HPDE6-E6E7 (cell line): ENCODE data around the gene ZNF330.
"Not testable (repeated sequence)": the region's sequence is repeated elsewhere in the genome, so short reads cannot be mapped to it uniquely, and the experiment has no call there.

Experiments
- DNase-seq: peaks from one replicate; pipeline ENCODE4 v3.0.0; 2011; ENCODE audit warnings: missing footprints; ENCODE audit errors: extremely low spot score

Gene ZNF330

DNA sequence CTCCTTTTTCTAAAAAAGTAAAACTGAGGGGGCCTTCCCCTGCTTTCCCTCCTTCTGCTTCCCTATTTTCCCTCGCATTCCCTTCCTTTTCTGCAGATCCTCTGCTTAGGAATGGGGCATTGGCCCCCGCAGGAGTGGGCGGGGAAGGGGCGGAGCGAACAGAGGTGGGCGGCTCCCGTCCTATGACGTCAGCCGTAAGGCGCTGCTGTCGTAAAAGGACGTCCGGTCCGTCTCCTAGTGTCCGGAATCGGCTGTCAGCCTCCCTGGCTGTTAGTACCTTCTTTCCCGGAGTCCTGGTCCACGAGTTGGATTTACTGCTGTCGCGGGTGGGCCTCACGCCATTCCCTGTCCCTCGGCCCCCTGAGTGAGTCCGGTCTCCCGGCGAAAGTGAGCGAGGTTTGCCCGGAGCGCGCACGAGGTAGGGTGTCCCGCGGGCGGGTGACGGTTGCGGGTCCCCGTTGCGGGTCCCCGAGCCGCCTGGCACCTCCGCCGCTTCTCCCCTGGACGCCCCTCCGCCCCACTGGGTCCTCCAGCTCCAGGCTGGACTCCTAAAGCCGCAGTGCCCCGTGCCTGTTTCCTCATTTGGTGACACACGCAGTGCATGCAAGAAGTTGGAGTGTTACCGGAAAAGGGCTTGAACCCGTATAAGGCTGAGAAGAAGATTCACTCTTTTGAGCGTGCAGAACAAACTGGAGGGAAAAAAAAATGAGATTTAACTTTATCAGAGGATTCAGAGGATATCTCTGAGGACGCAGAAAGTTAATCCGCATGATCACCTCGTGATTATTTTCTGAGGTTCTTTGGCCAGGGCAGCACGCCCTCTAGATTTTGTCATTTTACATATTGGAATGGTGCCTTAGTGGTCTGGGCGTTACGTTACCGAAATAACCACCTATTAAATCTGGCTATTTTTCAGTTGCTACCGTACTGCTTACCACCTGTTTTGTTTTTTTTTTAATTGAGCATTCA lies at the start of gene ZNF330:
ZNF330 (plus strand) TSS at position 205 of the 969 bp plus-strand sequence. CDS start 1,477 bp downstream, outside the sequence.
- peak; percentile 70 for DNase-seq

DNA sequence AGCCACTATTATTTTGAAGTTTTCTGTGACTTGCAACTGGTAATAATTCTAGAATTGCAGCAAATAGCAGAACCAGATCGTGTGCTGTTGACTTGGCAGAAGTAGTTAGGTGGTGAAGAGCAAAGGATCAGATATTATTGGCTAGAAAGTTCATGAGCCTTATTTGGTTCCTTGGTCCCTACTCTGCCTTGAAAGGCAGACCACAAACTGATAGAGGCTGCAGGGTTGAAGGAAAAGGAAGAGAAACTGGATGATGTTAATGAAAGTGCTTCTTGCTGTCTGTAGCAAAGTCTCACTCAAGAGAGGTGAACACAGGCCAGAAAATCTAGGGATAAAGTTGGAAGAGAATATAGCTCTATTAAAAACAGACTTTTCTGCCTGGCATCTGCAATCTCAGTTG lies 46.2 kb upstream of the ZNF330 start:
- no peak for DNase-seq

DNA sequence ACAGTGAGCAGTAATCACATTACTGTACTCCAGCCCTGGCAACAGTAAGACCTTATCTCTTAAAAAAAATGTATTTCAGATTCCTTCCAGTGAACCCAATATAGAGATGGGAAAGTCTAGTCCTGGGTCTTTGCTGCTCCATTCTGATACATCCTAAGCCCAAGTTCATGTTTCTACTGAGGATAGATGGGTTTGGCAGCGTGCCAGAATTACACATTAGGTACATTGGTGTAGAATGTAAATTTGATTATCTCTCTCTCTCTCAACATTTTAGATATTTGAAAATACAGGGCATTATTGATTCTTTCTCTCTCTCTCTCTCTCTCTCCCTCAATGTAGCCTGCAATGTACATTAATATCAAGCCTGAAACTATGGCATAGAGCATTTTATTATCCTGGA lies 43.5 kb upstream of the ZNF330 start:
- DNase-seq, result no peak

DNA sequence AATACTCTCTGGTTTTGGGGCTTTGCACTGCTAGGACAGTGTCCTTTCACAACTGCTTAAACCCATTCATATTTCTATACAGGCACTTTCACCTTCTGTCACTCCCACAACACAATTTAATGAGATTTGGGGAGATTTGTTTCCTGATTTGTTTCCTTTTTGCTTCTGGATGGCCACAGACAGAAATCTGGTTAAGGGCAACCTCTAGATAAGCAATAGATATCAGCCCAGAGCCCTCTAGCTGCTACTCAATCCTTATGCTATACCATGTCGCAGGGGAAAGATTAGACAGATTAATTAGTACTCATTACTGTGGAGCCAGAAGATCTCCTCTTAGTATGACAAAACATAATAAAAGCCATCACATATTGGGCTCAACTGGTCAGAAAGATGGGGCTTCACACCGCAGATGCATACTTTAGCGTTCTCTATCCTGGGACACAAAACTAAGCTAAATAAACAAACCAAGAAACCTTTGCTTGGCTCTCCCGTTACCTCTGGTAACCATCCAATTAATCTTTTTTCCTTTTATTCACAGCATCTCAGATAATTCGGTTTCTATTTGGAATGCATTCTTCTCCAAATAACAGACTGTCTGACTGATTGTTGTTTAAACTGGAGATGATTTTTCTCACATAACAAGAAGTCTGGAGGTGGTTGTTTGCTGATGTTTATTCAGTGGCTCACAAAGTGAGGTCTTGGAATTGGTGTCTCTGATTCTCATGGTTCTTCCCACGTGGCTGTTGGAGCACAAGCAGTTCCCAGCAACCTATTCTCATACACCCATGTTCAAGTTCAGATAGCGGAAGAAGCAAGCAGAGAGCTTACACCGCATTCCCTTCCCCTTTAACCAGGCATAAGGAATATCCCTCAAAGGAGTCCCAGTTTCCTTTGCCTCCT lies 41.0 kb upstream of the ZNF330 start:
- DNase-seq, result no peak

DNA sequence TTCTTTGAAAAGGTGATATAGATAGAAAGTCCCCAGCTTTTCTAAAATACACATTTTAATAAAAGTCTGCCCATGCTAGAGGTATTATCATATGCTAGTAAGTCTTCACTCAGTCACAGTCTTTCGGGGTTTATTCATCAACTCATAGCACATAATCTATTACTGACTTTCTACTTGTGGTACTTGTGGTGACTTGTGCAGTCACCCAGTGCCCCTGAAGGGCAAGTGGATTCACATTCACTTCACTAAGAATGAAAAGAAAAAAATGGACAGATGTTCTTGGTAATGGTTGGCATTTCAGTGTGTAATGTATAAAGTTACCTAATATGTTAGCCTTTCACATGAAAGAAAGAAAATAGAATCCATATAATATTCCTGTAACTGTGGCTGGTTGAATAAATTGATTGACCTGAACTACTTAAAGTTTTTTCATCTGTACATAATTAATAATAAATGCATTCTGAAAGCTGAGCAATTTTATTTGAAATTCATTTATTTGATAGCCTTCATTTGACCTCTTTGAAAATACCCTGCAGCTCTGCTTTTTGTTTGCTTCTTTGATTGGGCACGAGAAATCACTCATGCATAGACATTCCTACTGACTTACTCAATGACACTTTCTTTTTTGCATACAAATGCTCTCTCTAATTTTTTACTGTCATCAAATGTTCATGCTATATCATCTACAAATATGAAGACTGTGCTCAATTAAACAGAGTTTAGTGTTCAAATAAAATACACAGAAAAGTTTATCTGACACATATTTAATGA lies 39.5 kb upstream of the ZNF330 start:
- DNase-seq, result peak; percentile 7

DNA sequence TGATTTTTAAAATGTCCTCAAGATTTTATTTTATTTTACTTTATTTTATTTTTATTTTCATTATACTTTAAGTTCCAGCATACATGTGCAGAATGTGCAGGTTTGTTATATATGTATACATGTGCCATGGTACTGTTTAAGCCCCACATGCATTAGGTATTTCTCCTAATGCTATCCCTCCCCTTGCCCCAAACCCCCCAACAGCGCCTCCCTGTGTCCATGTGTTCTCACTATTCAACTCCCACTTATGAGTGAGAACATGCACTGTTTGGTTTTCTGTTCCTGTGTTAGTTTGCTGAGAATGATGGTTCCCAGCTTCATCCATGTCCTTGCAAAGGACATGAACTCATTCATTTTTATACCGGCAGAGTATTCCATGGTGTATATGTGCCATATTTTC lies 37.2 kb upstream of the ZNF330 start:
- not testable (repeated sequence) for DNase-seq

DNA sequence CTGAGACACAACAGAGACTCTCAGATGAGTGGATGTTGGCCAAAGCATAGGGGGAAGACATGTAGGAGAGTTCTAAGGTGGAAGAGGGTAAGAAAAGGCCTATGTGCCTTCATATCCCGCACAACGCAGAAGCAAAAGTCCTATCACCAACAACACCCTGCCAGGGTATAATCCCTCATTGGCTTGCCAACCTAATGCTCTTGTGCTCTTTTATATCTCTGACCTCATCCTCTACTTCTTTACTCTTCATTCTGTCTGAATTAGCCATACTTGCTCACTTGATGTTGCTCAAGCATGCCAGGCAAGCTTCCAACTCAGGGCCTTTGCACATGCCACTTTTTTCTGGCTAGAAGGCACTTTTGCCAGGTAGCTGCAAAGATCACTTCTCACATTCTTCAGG lies 28.1 kb upstream of the ZNF330 start:
- DNase-seq, result no peak

DNA sequence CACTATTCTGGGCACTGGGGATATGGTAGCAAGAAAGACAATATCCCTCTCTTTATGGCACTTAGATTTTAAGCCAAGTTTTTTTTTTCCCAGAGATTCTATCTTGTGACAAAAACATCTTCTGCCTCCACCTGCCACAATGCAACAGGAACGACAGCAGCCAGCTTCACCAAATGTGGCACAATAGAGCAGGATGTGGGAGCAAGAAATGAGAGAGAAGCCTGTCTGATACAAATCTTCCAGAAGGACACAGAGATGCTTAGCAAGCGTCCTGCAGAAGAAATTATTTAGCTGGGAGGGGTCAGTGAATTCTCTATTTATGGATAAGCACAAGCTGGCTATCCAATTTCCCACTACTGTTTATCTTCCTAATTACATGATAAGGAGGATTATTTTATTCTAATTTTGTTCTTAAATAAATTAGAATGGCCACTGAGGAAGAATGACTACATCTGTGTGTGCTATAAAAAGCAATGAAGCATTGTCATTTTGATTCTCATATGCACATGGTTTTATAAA lies 27.1 kb upstream of the ZNF330 start:
- no peak for DNase-seq

DNA sequence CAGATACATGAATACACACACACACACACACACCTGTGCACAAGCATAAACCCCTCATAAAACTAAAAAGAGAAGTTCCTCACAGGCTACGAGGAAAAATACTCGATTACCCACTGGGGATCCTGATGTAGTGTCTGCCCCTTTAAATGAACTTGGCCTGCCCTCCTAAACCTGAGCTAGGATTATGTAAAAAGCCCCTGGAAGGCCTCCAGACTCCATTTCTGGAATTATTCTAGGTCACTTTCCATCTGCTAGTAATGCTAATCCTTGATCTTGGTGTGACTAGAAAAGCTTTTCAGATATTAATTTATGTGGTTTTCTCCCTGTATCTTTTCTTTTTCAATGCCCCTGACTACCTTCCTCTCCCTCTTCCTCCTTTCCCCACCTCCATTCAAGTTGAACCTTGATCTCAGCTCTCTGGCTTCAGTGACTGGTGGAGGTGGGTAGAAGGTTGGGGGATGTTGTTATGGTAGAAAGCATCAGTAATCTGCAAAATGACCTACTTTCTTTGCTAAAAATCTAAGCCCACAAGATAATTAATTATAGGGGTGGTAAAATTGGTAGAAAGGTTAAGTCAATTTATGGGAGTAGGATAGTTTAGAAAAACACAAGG lies 25.5 kb upstream of the ZNF330 start:
- no peak for DNase-seq

DNA sequence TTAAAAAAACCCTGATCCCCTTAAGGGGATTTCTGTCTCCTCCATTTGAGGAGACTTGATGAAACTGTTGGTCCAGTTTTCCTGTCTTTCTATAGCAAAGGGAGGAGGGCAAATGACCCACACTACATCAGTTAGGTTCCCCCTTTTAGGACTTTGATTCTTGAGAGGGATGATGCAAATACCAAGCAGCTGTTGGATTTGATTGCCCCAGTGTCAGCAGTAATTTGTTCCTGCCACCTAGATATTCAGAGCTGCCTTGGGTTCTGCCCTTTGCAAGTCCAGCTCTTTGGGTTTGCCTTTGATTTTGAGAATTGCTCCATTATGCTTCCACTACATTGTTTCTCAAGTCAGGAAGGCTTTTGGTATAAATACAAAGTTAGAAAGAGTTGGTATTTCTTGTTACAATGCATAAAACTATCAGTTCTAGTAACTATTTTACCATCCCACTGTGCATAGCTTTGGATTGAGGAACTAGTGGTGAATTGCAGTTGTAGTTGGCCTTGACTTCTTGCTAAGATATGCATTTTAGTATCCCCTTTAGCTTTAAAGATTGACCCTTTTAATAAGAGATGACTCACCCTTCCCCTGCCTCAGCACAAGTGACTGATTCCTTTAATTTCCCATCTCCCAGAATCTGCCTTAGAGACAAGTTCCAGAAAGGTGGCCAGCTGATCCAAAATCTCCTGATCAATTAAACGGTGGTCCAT lies 24.3 kb upstream of the ZNF330 start:
- no peak for DNase-seq

DNA sequence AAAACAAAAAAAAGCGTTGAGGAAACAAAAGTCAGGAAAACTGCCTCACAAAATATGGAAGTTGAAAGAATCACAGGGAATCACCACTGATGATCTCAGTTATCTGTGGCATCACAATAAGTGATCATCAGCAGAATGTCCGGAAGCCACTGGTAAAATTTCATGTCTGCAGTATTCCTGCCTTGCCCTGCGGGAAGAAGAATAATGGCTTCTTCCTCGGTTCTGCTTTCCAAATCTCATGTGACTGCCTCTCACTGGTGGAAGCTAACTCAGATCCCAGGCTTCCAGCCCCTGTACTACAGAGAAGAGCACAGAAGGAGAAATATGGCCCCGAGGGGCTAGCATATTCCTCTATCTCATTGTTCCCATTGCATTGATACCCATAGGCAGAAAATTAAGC lies 12.7 kb upstream of the ZNF330 start:
- DNase-seq, result no peak

DNA sequence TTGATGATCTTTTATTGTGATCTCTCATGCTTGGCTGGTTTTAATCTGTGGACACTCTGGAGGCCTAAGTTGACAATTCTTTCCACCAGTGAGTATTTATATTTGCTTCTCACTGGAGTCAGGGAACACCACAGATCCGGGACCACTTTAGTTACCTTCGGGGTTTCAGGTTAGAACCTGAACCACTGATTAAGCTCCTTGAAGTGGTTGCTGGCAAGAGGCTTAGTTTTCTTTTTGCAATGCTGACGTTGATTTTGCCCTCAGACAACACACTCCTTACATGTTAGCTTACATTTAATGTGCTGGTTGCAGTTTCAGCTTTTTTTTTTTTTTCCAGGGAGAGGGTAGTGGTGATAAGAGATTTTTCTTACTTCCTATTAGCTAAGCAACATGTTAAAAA lies 10.5 kb upstream of the ZNF330 start:
- DNase-seq, result no peak

DNA sequence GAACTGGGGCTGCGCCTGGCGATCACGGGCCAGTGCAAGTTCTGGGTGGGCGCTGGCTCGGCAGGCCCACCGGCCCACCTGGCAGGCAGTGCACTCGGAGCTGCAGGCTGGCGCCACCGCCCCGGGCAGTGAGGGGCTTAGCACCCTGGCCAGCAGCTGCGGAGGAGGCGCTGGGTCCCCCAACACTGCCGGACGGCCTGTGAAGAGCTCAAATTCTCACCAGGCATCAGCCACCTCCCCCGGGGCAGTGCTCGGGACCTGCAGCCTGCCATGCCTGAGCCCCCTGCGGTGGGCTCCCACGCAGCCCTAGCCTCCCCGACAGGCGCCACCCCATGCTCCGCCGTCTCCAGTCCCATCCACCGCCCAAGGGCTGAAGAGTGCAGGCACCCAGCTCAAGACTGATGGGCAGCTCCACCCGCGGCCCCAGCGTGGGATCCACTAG lies 7.1 kb upstream of the ZNF330 start:
- no peak for DNase-seq

DNA sequence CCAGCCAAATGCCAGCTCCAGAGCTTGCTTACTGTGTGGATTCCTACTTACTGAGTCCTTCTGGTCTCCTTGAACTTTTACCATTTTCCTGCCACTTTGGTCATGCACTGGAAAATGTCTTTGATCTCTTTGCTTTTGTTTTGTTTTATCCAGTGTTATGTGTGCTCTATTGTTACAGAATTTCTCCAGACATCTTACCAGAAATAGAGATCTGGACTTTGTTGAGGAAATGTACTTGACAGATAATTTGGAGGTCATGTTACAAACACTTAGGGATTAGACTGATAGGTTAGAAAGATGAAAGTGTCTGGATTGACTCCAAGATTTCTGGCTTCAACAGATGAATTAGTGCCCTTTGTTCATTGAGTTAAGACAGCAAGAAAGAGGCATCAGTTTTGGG lies 5.7 kb upstream of the ZNF330 start:
- DNase-seq, result no peak

DNA sequence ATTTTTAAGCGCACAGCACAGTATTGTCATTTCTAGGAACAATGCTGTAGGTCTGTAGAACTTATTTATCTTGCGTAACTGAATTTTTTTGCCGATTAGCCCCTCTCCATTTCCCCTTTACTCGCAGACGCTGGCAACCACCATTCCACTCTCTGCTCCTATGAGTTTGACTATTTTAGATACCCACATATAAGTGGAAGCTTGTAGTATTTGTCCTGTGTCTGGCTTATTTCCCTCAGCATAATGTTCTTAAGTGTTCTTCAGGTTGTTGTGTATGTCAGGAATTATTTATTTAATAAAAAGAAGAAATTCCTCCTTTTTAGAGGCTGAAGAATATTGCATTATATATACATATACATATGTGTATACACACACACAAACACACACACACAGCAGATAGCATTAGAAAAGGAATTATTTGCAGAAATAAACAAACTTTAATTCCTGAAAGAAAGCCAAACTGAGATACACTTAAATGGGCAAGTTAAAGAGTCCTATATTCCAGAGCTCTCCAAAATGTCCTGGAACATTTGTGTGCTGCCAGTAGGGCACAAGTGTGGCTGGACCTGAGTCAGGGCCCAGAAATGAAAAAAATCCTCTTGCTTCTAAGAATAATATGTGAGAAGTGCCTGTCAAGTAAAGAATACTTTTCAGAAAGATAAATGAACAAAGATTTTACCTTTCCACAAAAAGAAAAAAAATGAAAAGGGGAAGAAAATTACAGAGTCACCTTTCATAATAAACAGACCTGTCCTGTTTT lies 4.5 kb upstream of the ZNF330 start:
- no peak for DNase-seq

DNA sequence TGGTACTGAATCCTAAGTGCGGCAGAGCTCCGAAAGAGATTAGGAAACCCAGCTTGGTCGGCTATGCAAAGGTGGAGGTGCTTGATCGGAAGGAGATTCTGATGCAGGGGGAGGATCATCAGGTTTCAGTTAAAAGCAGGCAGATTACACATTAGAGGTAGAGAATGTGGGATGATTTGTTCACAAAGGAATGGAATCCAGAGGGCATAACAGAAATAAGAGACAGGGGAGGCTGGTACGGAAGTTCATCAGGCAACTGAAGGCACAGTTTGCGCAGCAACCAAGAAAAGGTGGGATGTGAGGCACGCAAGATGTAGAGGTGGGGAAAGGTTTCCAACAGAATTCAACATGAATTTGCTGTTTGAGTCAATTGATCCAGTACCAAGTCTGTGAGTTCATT lies 424 bp upstream of the ZNF330 start:
- DNase-seq, result no peak

DNA sequence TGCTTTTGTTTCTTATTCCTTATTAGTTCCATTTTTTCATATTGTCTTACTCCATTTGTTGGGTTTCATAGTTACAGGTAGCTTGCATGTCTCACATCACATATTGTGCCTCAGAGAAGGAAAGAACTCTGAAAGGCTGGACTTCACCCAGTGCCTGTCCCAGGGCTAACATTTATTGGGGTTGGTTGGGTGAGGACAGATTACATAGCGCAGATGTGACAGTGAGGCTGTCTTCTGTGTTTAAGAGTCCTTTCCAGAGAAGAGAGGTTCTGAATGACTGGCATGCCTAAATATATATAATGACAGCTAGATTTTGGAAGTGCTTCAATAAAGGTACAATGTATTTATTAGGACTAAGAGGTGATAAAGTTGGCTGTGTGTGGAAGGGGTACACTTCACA lies 2.7 kb downstream of the ZNF330 start:
- no peak for DNase-seq

DNA sequence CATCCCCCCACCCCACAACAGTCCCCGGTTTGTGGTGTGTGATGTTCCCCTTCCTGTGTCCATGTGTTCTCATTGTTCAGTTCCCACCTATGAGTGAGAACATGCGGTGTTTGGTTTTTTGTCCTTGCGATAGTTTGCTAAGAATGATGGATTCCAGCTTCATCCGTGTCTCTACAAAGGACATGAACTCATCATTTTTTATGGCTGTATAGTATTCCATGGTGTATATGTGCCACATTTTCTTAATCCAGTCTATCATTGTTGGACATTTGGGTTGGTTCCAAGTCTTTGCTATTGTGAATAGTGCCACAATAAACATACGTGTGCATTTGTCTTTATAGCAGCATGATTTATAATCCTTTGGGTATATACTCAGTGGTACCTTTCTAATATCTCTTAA lies 6.6 kb downstream of the ZNF330 start:
- DNase-seq, result not testable (repeated sequence)

DNA sequence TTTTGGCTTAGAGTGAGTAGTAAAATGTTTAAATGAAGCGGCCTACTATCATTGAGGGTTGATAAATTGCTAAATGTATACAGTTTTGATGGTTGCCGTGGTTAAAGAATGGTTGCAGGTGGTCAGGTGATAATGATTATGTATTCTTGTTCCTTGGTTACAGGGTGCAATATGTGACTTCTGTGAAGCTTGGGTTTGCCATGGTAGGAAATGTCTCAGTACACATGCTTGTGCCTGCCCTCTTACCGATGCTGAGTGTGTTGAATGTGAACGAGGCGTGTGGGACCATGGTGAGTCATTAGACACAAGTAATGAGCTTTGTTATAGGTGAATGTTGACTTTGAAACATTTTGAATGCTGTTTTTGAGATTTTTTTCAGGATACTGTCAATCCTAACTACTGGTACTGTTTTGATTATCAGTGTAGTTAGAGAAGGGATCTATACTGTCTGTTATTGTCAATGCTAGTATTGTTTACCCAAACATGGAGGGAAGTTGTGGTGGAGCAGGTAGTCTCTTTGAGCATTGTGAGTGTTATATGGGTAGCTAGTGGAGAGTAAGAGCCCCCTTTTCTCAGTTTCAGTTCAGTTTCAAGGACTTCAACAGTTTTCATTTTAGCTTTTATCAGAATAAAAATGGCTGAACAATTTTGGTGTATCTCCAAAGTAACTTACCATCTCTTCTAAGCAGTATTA lies 8.9 kb downstream of the ZNF330 start:
- DNase-seq, result peak; percentile 7
